Mesothelial cell of epicardium (in vitro differentiated cells): Measurements from ENCODE around the gene HIVEP3. TPM values are rescaled to one million over a fixed set of nuclear protein-coding genes. Genes with fewer than 3 reads are reported as not detected.

Source experiments
- DNase-seq, 2 experiments: peaks; one replicate each; pipeline ENCODE4 v3.0.0; 2021; ENCODE audit warnings: low spot score in 2 of 2; ENCODE audit not compliant: unreplicated experiment in 2 of 2
- H3K27ac Mint-ChIP-seq: 2 replicates; pipeline ENCODE4 v1.8.0; 2021; ENCODE audit warnings: mixed read lengths
- H3K27me3 Mint-ChIP-seq: 2 replicates; pipeline ENCODE4 v1.8.0; 2021; ENCODE audit warnings: low read depth, mixed read lengths
- H3K36me3 Mint-ChIP-seq: 2 replicates; pipeline ENCODE4 v1.8.0; 2021; ENCODE audit warnings: mixed read lengths
- H3K4me1 Mint-ChIP-seq: 2 replicates; pipeline ENCODE4 v1.8.0; 2021; ENCODE audit warnings: mixed read lengths
- H3K4me3 Mint-ChIP-seq: 2 replicates; pipeline ENCODE4 v1.8.0; 2021; ENCODE audit warnings: mild to moderate bottlenecking, moderate library complexity, mixed read lengths
- H3K9me3 Mint-ChIP-seq: 2 replicates; pipeline ENCODE4 v1.8.0; 2021; ENCODE audit warnings: mixed read lengths
- total RNA-seq: library from RNA; stranded (reverse); gene quantifications from 3 replicates; pipeline ENCODE4 v1.2.1, GENCODE V29; 2021
- TF ChIP-seq, protein P1 (sequence below): fragments of 200-600 bp; sonication (generic); IDR thresholded peaks from one replicate; pipeline ENCODE4 v1.5.0; 2021; ENCODE audit warnings: antibody characterized with exemption; ENCODE audit not compliant: unreplicated experiment

HIVEP3 gene
- total RNA-seq, 1 donor from 2014 or later, result 8.9 TPM

DNA sequence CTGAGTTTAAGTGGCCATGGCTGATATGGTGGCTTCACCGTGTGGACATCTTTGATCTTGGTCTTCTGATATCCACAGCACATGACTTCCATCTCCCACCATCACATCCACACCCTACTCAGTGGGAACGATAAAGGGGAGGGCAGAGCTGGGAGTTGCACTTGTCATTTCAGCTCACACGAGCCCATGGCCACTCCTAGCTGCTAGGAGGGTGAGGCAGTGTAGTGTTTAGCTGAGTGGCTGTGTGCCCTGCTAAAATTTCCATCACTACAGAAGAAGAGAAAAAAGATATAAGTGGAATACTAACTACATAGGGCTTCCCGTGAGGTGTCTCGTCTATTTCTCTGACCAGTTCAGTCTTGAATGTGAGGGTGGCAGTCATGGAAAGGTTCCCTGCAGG, 310.9 kb downstream of the HIVEP3 start:
- TF ChIP-seq, protein P1, sequence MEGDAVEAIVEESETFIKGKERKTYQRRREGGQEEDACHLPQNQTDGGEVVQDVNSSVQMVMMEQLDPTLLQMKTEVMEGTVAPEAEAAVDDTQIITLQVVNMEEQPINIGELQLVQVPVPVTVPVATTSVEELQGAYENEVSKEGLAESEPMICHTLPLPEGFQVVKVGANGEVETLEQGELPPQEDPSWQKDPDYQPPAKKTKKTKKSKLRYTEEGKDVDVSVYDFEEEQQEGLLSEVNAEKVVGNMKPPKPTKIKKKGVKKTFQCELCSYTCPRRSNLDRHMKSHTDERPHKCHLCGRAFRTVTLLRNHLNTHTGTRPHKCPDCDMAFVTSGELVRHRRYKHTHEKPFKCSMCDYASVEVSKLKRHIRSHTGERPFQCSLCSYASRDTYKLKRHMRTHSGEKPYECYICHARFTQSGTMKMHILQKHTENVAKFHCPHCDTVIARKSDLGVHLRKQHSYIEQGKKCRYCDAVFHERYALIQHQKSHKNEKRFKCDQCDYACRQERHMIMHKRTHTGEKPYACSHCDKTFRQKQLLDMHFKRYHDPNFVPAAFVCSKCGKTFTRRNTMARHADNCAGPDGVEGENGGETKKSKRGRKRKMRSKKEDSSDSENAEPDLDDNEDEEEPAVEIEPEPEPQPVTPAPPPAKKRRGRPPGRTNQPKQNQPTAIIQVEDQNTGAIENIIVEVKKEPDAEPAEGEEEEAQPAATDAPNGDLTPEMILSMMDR, result no peak
- H3K4me3 Mint-ChIP-seq, result no peak overlapping the region
- peaks cover 4% of the 10 kb centered on the region for H3K9me3 Mint-ChIP-seq
- no peak overlapping the region for H3K27ac Mint-ChIP-seq
- H3K4me1 Mint-ChIP-seq, result peaks cover 6% of the 10 kb centered on the region
- H3K27me3 Mint-ChIP-seq, result peaks cover 22% of the 10 kb centered on the region
- DNase-seq, result no peak
- H3K36me3 Mint-ChIP-seq, result no peaks in the 10 kb centered on the region

DNA sequence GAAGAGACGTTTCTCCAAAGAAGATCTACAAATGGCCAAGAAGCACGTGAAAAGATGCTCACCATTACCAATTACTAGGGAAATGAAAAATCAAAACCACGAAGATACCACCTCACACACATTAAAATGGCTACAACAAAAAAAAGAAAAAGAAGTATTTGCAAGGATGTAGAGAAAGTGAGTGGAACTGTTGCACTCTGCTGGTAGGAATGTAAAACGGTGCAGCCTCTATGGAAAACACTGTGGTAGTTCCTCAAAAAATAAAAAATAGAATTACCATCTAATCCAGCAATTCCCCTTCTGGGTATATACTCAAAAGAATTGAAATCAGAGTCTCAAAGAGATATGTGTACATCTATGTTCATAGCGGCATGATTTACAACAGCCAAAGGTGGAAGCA, 318.8 kb downstream of the HIVEP3 start:
- Mint-ChIP-seq H3K36me3 (no peaks in the 10 kb centered on the region), H3K4me3 (no peak overlapping the region), H3K27me3 (no peaks in the 10 kb centered on the region), H3K9me3 (peaks cover 20% of the 10 kb centered on the region), H3K4me1 (no peaks in the 10 kb centered on the region), H3K27ac (no peak overlapping the region)
- no peak for DNase-seq
- TF ChIP-seq, protein P1, result peak; percentile 40

DNA sequence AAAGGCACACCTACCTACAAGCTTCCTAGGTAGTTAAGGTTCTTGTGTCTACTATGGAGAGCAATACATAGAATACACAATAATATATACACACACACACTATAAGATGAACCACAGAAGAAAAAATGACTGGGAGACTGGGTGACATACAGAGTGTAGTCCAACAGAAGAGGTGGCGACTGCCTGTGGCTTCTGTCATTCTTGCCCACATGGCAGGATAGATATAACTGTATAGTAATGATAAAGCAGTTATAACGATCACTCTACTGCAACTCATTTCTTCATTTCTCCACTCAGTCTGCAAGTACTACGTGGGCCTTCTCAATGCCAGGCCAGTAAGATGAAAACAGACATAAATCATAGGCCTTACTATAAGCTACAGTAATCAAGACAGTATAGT, 320.4 kb downstream of the HIVEP3 start:
- TF ChIP-seq, protein P1, result no peak
- no peaks in the 10 kb centered on the region for H3K4me1 Mint-ChIP-seq

DNA sequence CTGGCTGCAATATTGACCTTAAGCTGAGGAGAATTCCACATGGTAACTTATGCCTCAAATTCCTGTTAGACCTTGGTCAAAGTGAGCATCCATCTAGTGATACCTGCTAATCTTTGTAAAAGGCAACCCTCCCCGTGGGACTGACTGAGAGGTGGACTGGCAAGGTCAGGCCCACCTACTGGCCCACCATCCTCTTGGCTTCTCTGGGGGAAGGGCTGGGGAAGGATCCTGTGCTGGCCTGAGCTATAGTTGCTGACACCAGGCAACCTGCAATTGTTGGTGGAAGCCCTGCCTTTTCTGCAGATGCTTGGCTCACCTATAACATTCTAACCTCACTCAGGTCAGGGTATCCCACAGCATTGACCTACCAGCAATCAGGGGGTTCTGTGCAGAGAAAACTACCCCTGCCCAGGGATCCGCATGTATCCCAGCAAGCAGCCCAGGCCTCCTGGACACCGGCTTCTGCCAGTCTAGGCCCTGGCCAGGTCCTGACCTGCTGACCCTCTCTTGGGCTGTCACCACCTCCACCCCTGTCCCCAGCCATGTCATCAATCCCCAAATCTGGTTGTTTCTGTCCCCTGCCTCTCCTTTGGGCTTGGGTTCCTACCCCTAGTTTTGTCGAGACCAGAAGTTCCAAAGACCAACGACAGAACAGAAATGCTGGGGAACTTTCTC, 326.1 kb downstream of the HIVEP3 start:
- Mint-ChIP-seq H3K9me3 (no peaks in the 10 kb centered on the region), H3K4me3 (no peak overlapping the region), H3K4me1 (no peaks in the 10 kb centered on the region), H3K36me3 (no peaks in the 10 kb centered on the region), H3K27ac (no peak overlapping the region), H3K27me3 (peaks cover 5% of the 10 kb centered on the region)
- TF ChIP-seq, protein P1, result no peak
- DNase-seq, result no peak

More for the DNA sequence above, 320.4 kb downstream of the HIVEP3 start:
- Mint-ChIP-seq H3K27me3 (peaks cover 5% of the 10 kb centered on the region), H3K9me3 (peaks cover 20% of the 10 kb centered on the region), H3K36me3 (no peaks in the 10 kb centered on the region), H3K4me3 (no peak overlapping the region), H3K27ac (no peak overlapping the region)
- DNase-seq, result no peak

DNA sequence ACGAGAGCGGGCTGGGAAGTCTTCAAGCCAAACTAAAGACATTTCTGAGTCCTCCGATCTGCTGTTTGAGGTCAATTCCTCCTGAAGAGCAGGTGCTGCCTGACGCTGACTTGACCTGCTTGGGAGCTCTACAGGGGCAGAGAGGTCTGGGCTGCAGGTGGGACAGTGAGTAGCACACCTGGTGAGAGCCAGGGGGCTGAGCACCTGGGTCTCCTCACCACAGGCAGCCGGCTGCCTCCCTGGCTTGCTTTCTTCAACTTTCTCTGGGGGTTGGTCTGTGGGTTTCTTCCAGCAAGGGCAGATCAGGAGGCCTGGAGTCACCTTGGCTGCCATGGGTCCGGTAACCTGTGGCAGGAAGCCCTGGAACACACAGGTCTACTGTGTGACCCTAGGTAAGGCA, 326.8 kb downstream of the HIVEP3 start:
- no peak for DNase-seq
- peaks cover 5% of the 10 kb centered on the region for H3K27me3 Mint-ChIP-seq

More for the DNA sequence above, 326.8 kb downstream of the HIVEP3 start:
- Mint-ChIP-seq H3K27ac (no peak overlapping the region), H3K4me3 (no peak overlapping the region), H3K36me3 (no peaks in the 10 kb centered on the region), H3K4me1 (no peaks in the 10 kb centered on the region), H3K9me3 (peaks cover 2% of the 10 kb centered on the region)
- TF ChIP-seq, protein P1, result no peak
